Measurements from ENCODE around the gene TSHZ1. TPM values are rescaled to one million over a fixed set of nuclear protein-coding genes. Genes with fewer than 3 reads are reported as not detected.

Gene TSHZ1
- total and polyA plus RNA-seq, 10 donors, result 4.1 to 26.4 (median 18.2) TPM

DNA sequence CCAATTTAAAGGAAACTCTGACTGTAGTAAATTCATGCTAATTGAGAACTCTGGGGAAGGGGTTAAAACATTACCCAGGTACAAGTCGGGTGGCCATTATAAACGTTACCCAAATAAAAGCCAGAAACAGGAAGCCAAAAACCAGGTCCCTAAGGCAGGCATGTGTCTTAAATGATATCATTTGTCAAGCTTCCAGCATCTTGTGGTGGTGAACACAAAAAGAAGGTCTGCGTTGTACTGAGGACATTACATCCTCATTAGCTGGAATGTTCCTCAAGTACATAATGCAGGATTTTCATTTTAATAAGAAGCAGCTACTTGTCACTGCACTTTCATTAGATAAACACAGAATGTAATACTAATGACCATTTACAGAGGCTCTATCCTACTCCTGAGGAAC, 12.6 kb upstream of the TSHZ1 start:
- WGBS, 5 donors, result 14 to 30% (median 21%) methylated on average over 3 of the region's 3 CpGs
- no peak overlapping the region for H3K4me3 ChIP-seq

GRCh38 chr18:75199327-75199726, 11.3 kb upstream of the TSHZ1 start:
- Histone ChIP-seq H3K9me3 (no peaks in the 10 kb centered on the region), H3K4me1 (peaks cover 7 to 47% (median 16%) of the 10 kb centered on the region in 6 donors), H3K36me3 (peaks cover 0 to 29% (median 10%) of the 10 kb centered on the region in 6 donors), H3K27me3 (replicated peaks in 1 of 7) (peaks cover 0 to 3% (median 0%) of the 10 kb centered on the region in 7 donors), H3K4me3 (no peak overlapping the region), H3K27ac (no peak overlapping the region)
- 72 to 89% (median 84%) methylated on average over 4 of the region's 4 CpGs for WGBS, 5 donors
- intact Hi-C loops (cut with DNase I; ENCODE audit: low total_unique reads), result no loop called here
- TF ChIP-seq POLR2AphosphoS5 (IDR thresholded peaks at IDR 0.05) (no peak), POLR2A (IDR thresholded peaks at IDR 0.05) (no peak)
- TF ChIP-seq, protein P1, sequence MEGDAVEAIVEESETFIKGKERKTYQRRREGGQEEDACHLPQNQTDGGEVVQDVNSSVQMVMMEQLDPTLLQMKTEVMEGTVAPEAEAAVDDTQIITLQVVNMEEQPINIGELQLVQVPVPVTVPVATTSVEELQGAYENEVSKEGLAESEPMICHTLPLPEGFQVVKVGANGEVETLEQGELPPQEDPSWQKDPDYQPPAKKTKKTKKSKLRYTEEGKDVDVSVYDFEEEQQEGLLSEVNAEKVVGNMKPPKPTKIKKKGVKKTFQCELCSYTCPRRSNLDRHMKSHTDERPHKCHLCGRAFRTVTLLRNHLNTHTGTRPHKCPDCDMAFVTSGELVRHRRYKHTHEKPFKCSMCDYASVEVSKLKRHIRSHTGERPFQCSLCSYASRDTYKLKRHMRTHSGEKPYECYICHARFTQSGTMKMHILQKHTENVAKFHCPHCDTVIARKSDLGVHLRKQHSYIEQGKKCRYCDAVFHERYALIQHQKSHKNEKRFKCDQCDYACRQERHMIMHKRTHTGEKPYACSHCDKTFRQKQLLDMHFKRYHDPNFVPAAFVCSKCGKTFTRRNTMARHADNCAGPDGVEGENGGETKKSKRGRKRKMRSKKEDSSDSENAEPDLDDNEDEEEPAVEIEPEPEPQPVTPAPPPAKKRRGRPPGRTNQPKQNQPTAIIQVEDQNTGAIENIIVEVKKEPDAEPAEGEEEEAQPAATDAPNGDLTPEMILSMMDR (IDR thresholded peaks at IDR 0.05 in 8 of 11, conservative IDR thresholded peaks at IDR 0.05 in 3 of 11), result no peak
- no peak for DNase-seq

More for the DNA sequence above, 12.6 kb upstream of the TSHZ1 start:
- Histone ChIP-seq H3K36me3 (peaks cover 0 to 29% (median 10%) of the 10 kb centered on the region in 6 donors), H3K9me3 (no peaks in the 10 kb centered on the region), H3K27me3 (replicated peaks in 1 of 7) (no peaks in the 10 kb centered on the region), H3K27ac (no peak overlapping the region), H3K4me1 (peaks cover 0 to 34% (median 7%) of the 10 kb centered on the region in 6 donors)
- TF ChIP-seq POLR2A (IDR thresholded peaks at IDR 0.05), result no peak
- intact Hi-C loops (cut with DNase I; ENCODE audit: low total_unique reads), result no loop called here
- DNase-seq, result no peak

GRCh38 chr18:75200071-75200470, 10.5 kb upstream of the TSHZ1 start:
- Histone ChIP-seq H3K36me3 (peaks cover 0 to 29% (median 10%) of the 10 kb centered on the region in 6 donors), H3K9me3 (no peaks in the 10 kb centered on the region), H3K27me3 (replicated peaks in 1 of 7) (peaks cover 0 to 10% (median 0%) of the 10 kb centered on the region in 7 donors), H3K4me1 (peaks cover 14 to 54% (median 24%) of the 10 kb centered on the region in 6 donors), H3K27ac (no peak overlapping the region), H3K4me3 (no peak overlapping the region)
- intact Hi-C loops (cut with DNase I; ENCODE audit: low total_unique reads), result no loop called here
- WGBS, 5 donors, result 93 to 95% (median 94%) methylated on average over 13 of the region's 13 CpGs
- DNase-seq, result no peak
- TF ChIP-seq POLR2AphosphoS5 (IDR thresholded peaks at IDR 0.05) (no peak), POLR2A (IDR thresholded peaks at IDR 0.05) (no peak)
- TF ChIP-seq, protein P1 (IDR thresholded peaks at IDR 0.05 in 8 of 11, conservative IDR thresholded peaks at IDR 0.05 in 3 of 11), result no peak

GRCh38 chr18:75200605-75201280, 9.9 kb upstream of the TSHZ1 start:
- WGBS, 5 donors, result 87 to 93% (median 90%) methylated on average over 7 of the region's 7 CpGs
- peaks cover 16 to 61% (median 31%) of the 10 kb centered on the region in 6 donors for H3K4me1 ChIP-seq
- intact Hi-C loops (cut with DNase I; ENCODE audit: low total_unique reads), result no loop called here

More at GRCh38 chr18:75200605-75201280, 9.9 kb upstream of the TSHZ1 start:
- peaks cover 0 to 17% (median 0%) of the 10 kb centered on the region in 7 donors for H3K27me3 ChIP-seq (replicated peaks in 1 of 7)
- no peak overlapping the region for H3K27ac ChIP-seq
- no peaks in the 10 kb centered on the region for H3K9me3 ChIP-seq
- TF ChIP-seq POLR2AphosphoS5 (IDR thresholded peaks at IDR 0.05), result no peak
- no peak for TF ChIP-seq POLR2A (IDR thresholded peaks at IDR 0.05)
- TF ChIP-seq, protein P1 (IDR thresholded peaks at IDR 0.05 in 8 of 11, conservative IDR thresholded peaks at IDR 0.05 in 3 of 11), result no peak
- H3K36me3 ChIP-seq, result peaks cover 0 to 29% (median 10%) of the 10 kb centered on the region in 6 donors
- no peak for DNase-seq
- no peak overlapping the region for H3K4me3 ChIP-seq

Measured in spleen (tissue), 11 donors.